Prostate gland (tissue), 2 donors: Measurements from ENCODE around the gene RASGRP1.

ENCODE experiments used
- POLR2A ChIP-seq: fragments of 450-650 bp; IDR thresholded peaks from one replicate; pipeline ENCODE4 v1.6.1; 2016; ENCODE audit warnings: antibody characterized with exemption, mild to moderate bottlenecking
- POLR2AphosphoS5 ChIP-seq: sonication (generic); formaldehyde crosslinking; IDR thresholded peaks from one replicate; pipeline ENCODE4 v1.6.1; 2017; ENCODE audit warnings: antibody characterized with exemption
- TF ChIP-seq, protein P1 (sequence below), 4 experiments: fragments of 200-600 bp in 2 of 4; fragments of 450-650 bp in 2 of 4; sonication (generic) in 2 of 4; IDR thresholded peaks; 1 replicate in 3 of 4; 2 replicates in 1 of 4; pipeline ENCODE4 v1.5.1; 2016 to 2019; ENCODE audit warnings: antibody characterized with exemption in 4 of 4, mild to moderate bottlenecking in 2 of 4, moderate library complexity in 2 of 4

DNA sequence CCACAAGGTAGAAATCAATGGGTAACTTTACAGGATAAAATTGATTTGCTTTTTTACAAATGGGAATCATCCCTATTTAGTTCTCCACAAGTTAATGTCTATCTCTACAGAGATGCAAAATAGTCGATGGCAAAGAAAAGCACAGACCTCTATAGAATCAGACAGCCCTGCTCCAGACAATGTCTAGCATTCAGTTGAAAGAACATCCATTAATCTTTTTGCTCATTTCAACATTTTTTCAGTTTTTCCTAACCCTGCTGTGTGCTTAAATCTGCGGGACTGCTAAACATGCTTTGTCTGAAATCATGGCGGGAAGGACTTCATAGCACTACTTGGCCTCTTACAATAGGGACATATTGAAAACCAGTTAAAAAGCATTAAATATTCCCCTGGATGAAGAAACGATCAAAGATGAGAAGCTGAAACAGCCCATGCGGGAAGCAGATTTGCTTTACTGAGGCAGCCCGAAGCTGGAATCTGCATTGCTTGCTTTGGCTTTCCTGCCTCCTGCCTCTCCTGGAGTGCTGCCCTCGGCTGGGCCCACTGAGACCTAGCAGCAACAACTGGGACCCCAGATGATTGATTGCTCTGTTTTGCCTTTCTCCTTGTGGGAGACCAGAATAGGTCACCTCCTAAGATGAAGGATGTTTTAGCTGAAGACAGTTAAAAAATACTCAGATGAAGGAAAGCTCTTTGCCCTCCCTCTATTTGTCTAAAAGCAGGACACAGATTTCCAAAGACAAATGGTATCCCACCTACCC is 38.5 kb upstream of the RASGRP1 start:
- TF ChIP-seq POLR2A (no peak), POLR2AphosphoS5 (no peak)
- TF ChIP-seq, protein P1, sequence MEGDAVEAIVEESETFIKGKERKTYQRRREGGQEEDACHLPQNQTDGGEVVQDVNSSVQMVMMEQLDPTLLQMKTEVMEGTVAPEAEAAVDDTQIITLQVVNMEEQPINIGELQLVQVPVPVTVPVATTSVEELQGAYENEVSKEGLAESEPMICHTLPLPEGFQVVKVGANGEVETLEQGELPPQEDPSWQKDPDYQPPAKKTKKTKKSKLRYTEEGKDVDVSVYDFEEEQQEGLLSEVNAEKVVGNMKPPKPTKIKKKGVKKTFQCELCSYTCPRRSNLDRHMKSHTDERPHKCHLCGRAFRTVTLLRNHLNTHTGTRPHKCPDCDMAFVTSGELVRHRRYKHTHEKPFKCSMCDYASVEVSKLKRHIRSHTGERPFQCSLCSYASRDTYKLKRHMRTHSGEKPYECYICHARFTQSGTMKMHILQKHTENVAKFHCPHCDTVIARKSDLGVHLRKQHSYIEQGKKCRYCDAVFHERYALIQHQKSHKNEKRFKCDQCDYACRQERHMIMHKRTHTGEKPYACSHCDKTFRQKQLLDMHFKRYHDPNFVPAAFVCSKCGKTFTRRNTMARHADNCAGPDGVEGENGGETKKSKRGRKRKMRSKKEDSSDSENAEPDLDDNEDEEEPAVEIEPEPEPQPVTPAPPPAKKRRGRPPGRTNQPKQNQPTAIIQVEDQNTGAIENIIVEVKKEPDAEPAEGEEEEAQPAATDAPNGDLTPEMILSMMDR (IDR thresholded peaks at IDR 0.05) = no peak
